Measurements from ENCODE around the gene BIN1.
"Not testable (repeated sequence)": the region's sequence is repeated elsewhere in the genome, so short reads cannot be mapped to it uniquely, and the experiment has no call there.

BIN1 gene

DNA sequence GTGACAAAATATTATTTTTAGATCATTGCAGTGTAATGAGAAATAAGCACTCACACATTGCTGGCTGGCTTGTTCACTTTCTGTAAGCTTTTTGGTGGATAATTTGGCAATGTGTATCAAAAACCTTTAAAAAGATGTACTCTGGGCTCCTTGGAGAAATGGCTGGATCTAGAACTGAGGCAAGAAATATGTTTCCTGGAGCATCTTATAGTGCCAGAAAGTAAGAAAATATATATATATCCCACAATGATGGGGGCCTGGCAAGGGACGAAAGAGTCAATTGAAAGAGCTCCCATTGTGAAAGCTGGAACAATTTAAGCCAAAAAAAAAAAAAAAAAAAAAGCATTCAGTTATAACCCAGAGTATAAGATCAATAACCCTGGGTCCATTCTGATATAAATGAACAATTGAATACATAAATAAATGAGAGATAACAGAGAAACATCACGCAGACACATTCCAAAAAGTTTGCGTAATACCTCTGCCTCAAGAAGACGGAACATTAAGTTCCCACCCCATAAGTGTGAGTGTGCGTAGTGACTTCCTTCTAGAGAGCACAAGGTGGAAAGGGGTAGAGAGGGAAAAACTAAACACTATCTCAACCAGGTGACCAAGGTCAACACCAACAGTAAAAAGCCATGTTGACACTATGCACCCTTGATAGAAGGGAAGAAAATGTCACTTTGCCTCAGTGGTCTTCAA, 77.5 kb downstream of the BIN1 start:
- ATAC-seq (replicated peaks) (no peak), DNase-seq (no peak)
- peaks cover 7 to 13% of the 10 kb centered on the region in 2 donors for H3K4me1 Mint-ChIP-seq
- no peaks in the 10 kb centered on the region for H3K36me3 Mint-ChIP-seq
- peaks cover 38 to 55% of the 10 kb centered on the region in 2 donors for H3K27me3 Mint-ChIP-seq
- no peak overlapping the region for H3K4me3 Mint-ChIP-seq
- no peak overlapping the region for H3K27ac Mint-ChIP-seq
- no peaks in the 10 kb centered on the region for H3K9me3 Mint-ChIP-seq

DNA sequence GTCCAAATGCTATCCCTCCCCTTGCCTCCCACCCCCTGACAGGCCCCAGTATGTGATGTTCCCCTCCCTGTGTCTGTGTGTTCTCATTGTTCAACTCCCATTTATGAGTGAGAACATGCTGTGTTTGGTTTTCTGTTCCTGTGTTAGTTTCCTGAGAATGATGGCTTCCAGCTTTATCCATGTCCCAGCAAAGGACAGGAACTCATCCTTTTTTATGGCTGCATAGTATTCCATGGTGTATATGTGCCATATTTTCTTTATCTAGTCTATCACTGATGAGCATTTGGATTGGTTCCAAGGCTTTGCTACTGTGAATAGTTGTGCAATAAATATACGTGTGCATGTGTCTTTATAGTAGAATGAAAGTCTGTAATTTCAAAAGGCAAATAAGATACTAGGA, 78.2 kb downstream of the BIN1 start:
- peaks cover 7 to 13% of the 10 kb centered on the region in 2 donors for H3K4me1 Mint-ChIP-seq
- peaks cover 44 to 62% of the 10 kb centered on the region in 2 donors for H3K27me3 Mint-ChIP-seq
- H3K27ac Mint-ChIP-seq; DNase-seq; H3K36me3 Mint-ChIP-seq; ATAC-seq (replicated peaks); H3K4me3 Mint-ChIP-seq; H3K9me3 Mint-ChIP-seq: not testable (repeated sequence)

DNA sequence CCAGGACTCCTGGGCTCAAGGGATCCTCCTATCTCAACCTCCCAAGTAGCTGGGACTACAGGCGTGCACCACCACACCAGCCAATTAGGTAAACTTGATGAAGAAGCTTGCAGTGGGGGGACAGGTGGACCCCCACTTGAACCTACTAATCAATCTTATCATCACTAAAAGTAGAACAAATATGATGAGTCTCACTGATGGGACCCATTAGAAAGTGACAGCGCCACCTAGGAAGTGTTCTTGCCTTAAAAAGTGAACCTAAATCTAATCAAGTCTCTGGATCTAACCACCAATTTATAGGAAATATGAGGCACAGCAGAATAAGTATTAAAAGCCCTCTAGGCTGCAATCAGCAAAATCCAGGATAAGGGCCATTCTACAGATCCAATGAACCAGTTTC, 79.2 kb downstream of the BIN1 start:
- DNase-seq (no peak), ATAC-seq (replicated peaks) (no peak)
- Mint-ChIP-seq H3K36me3 (peaks cover 0 to 4% of the 10 kb centered on the region in 2 donors), H3K27me3 (peaks cover 50 to 68% of the 10 kb centered on the region in 2 donors), H3K4me1 (peaks cover 7 to 13% of the 10 kb centered on the region in 2 donors), H3K9me3 (peaks cover 10% of the 10 kb centered on the region in 2 donors), H3K27ac (no peak overlapping the region), H3K4me3 (no peak overlapping the region)

DNA sequence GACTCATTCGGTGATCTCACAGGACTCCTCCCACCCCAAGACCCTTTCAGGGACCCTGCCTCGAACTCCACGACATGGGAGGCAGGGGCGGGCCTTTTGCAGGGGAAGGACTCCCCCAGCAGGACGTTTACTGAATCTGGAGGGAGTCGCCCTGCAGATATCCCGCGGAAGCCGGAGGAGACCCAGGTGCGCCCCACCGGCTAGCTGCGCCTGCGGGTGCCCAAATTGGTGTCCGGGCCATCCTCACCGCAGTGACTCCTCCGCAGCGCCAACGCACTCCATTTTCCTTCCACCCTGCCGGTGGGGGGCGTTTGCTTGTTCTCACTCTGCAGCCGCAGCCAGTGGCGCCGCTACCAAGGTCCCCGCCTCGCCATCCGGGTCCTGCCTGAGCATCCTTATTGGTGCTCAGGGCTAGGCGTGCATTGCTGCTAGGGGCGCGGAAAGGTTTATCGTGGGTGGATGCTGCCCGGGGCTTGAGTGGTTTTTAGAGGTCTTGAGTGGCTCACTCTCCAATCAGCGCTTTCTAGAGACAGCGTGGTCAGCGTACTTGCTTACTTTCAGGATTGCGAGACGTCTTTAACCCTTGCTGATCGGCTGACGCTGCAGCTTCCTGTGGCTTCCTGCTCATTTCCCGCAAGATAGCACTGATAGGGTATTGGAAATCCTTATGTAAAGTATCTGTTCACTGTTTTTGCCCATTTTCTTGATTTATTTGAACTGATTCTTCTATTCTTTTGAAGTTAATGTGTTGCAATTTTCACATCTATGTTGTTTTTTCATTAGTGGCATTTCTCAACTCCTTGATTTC, 81.4 kb downstream of the BIN1 start:
- H3K27ac Mint-ChIP-seq: no peak overlapping the region
- peaks cover 45 to 65% of the 10 kb centered on the region in 2 donors for H3K27me3 Mint-ChIP-seq
- H3K4me3 Mint-ChIP-seq: peak overlapping the region; percentile 72 to 78
- H3K9me3 Mint-ChIP-seq: peaks cover 10% of the 10 kb centered on the region in 2 donors
- H3K4me1 Mint-ChIP-seq: peaks cover 7 to 13% of the 10 kb centered on the region in 2 donors
- ATAC-seq (replicated peaks) (peak; percentile 95 to 96), DNase-seq (peak; percentile 35)
- H3K36me3 Mint-ChIP-seq: peaks cover 0 to 4% of the 10 kb centered on the region in 2 donors

- Mint-ChIP-seq H3K4me1 (peaks cover 7 to 13% of the 10 kb centered on the region in 2 donors), H3K4me3 (peak overlapping the region; percentile 26 to 78), H3K27me3 (peaks cover 42 to 58% of the 10 kb centered on the region in 2 donors), H3K9me3 (peaks cover 10% of the 10 kb centered on the region in 2 donors), H3K27ac (no peak overlapping the region), H3K36me3 (peaks cover 0 to 4% of the 10 kb centered on the region in 2 donors)
- peak; percentile 11 to 21 for ATAC-seq (replicated peaks)
- DNase-seq: no peak
Measured at GRCh38 chr2:127024769-127025358, 82.1 kb downstream of the BIN1 start.

DNA sequence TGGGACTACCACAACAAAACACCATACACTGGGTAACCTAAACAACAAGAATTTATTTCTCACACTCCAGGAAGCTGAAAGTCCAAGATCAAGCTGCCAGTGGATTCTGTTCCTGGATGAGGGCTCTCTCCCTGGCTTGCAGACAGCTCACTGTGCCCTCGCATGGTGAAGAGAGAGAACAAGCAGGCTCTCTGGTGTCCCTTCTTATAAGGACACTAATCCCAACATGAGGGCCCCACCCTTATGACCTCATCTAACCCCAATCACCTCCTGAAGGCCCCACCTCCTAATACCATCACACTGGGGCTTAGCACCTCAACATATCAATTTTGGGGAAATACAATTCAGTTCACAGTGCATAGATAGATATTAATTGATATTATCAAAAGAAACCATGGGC, 83.5 kb downstream of the BIN1 start:
- Mint-ChIP-seq H3K27me3 (peaks cover 39 to 47% of the 10 kb centered on the region in 2 donors), H3K4me1 (peaks cover 7 to 13% of the 10 kb centered on the region in 2 donors), H3K27ac (no peak overlapping the region), H3K4me3 (no peak overlapping the region), H3K36me3 (peaks cover 0 to 4% of the 10 kb centered on the region in 2 donors), H3K9me3 (peaks cover 10% of the 10 kb centered on the region in 2 donors)
- no peak for DNase-seq
- no peak for ATAC-seq (replicated peaks)

- Mint-ChIP-seq H3K4me3 (no peak overlapping the region), H3K36me3 (peaks cover 0 to 4% of the 10 kb centered on the region in 2 donors), H3K9me3 (peaks cover 10% of the 10 kb centered on the region in 2 donors), H3K27ac (no peak overlapping the region), H3K27me3 (peaks cover 34 to 42% of the 10 kb centered on the region in 2 donors), H3K4me1 (peaks cover 7 to 13% of the 10 kb centered on the region in 2 donors)
- no peak for DNase-seq
- ATAC-seq (replicated peaks): no peak
Measured at GRCh38 chr2:127022817-127023216, 84.1 kb downstream of the BIN1 start.

DNA sequence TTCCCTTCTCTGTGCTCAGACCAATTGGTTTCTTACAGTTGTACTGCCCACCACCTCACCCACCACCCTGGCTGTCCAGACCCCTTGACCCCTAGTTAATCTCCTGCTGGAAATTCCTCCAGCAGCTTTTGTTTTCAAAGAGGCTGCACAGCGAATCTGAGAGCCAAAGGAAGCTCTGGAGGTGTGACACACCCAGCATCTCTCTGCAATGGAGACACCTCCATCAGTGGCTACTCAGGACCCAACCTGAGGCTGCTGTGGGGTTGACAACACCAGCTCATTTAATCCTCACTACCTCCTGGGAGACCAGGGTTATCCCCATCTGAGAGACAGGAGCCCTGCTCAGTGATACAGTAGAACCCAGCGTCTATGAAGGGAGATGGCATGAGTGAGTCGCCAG, 86.4 kb downstream of the BIN1 start:
- peaks cover 3 to 4% of the 10 kb centered on the region in 2 donors for H3K4me1 Mint-ChIP-seq
- peaks cover 0 to 4% of the 10 kb centered on the region in 2 donors for H3K36me3 Mint-ChIP-seq
- H3K27me3 Mint-ChIP-seq: peaks cover 24 to 27% of the 10 kb centered on the region in 2 donors
- ATAC-seq (replicated peaks): no peak
- H3K9me3 Mint-ChIP-seq: peaks cover 10% of the 10 kb centered on the region in 2 donors
- no peak overlapping the region for H3K27ac Mint-ChIP-seq
- DNase-seq: no peak
- no peak overlapping the region for H3K4me3 Mint-ChIP-seq

DNA sequence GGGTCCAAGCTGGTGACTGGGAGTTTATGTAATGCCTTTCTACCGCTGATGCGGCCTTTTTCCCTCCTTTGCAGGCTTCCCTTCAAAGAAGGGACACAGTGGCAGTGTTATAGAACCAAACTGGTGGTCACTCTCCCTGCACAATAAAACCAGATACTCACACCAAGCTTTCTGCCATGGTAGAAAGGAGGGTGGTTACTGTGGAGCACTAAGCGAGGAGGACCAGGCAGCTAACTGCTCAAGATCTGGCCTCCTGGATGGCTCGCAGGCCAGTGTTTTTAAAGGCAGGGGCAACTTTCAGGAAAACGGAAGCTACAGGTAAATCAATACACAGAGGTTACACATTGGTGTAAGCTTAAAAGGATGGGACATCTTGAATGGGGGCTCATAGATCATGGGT, 89.4 kb downstream of the BIN1 start:
- Mint-ChIP-seq H3K9me3 (no peaks in the 10 kb centered on the region), H3K4me3 (no peak overlapping the region), H3K4me1 (no peaks in the 10 kb centered on the region), H3K27ac (no peak overlapping the region), H3K27me3 (peaks cover 22 to 23% of the 10 kb centered on the region in 2 donors), H3K36me3 (no peaks in the 10 kb centered on the region)
- DNase-seq (no peak), ATAC-seq (replicated peaks) (no peak)

DNA sequence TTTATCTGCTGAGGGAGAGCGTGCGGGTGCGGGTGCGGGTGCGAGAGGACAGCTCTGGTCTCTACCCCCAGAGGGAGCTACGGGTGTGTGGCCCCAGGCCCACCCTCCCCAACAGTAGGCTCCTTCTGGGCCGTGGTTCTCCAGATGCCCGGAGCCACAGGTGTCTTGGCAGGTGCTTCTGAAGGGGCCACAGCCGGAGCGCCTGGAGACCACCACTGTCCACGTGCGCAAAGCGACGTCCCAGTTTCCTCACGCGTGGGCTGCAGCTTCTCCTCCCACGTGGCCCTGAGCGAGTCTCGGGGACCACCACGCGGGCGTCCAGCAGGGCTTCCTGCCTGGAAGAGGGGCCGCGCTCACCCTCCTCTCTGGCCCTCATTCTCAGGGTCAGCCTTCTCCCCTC, 90.6 kb downstream of the BIN1 start:
- ATAC-seq (replicated peaks) (no peak), DNase-seq (no peak)
- Mint-ChIP-seq H3K9me3 (no peaks in the 10 kb centered on the region), H3K4me3 (no peak overlapping the region), H3K27me3 (peaks cover 28 to 30% of the 10 kb centered on the region in 2 donors), H3K4me1 (no peaks in the 10 kb centered on the region), H3K27ac (no peak overlapping the region), H3K36me3 (no peaks in the 10 kb centered on the region)

DNA sequence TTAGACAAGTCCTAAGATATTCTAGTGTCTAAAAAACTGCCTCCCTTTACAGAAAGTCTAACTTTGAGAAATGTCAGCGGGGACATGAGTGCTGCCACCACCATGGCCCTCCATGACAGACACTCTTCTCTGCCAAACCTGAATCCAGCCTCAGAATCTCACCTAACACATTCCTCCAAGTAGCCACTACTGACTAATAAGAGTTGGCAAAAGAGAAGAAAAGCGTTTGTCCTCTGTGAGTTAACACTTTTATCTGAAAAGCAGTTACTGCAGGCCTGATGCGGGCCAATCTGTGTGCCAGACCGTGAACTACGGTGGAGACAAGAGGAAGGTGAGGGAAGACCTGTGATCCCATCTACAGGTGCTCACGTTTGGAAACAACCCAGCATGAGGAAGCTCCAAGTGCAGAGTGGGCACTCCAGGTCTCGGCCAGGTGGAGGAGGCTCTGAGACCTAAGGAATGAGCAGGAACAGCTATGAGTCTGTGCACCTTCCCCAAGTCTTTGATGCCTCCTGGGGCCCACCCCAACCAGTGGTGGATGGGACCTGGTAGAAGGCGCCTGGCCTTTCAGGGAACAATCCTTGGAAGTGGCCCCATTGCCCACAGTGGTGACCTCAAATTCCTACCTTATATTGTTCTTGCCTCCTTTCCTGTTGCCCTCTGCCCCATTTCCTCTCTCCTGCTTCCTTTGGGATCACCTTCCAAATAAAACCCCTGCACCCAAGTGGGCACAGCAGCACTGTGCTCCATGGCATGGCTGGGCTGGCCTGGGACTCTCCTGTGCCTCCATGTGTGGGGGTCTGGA, 91.6 kb downstream of the BIN1 start:
- H3K4me3 Mint-ChIP-seq: no peak overlapping the region
- ATAC-seq (replicated peaks) (no peak), DNase-seq (no peak)
- no peaks in the 10 kb centered on the region for H3K4me1 Mint-ChIP-seq
- peaks cover 34 to 36% of the 10 kb centered on the region in 2 donors for H3K27me3 Mint-ChIP-seq
- no peak overlapping the region for H3K27ac Mint-ChIP-seq
- no peaks in the 10 kb centered on the region for H3K36me3 Mint-ChIP-seq
- no peaks in the 10 kb centered on the region for H3K9me3 Mint-ChIP-seq

DNA sequence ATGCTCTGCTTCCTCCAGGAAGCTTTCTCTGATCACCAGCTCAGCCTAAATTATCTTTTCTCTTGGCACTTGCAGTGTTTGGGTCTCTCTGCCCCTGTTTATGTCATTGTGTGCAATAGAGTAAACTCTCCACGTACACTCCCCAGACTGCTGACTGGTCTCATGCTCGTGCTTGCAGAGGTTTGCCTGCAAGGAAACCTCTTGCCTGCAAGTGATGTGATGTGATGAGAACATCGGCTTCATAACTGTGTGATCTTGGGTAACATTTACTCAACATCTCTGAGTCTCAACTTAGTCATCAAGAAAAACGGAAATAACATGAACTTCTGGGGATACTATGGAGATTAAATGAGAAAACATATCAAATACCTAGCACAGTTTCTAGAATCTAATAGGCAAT, 92.3 kb downstream of the BIN1 start:
- no peak overlapping the region for H3K4me3 Mint-ChIP-seq
- no peak overlapping the region for H3K27ac Mint-ChIP-seq
- DNase-seq: no peak
- H3K36me3 Mint-ChIP-seq: no peaks in the 10 kb centered on the region
- peaks cover 36 to 39% of the 10 kb centered on the region in 2 donors for H3K27me3 Mint-ChIP-seq
- no peaks in the 10 kb centered on the region for H3K4me1 Mint-ChIP-seq
- H3K9me3 Mint-ChIP-seq: no peaks in the 10 kb centered on the region
- no peak for ATAC-seq (replicated peaks)

DNA sequence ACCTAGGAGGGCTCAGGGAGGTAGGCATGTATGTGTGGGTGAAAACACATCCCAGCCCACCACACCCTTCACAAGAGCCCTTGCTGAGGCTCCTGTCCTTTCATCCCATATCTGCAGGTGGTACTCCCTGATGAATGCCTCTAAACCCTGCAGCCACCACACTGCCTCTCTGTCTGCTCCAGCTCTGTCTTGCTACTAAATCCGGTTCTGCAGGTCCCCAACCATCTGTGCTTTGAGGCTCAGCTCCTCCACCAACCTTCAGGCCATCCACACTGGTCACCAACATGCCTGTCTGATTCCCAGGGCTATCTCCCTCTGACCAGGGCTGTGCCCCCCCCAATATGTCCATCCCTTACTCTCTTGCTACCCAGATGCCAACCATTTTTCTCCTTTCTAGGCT, 92.7 kb downstream of the BIN1 start:
- H3K4me1 Mint-ChIP-seq: no peaks in the 10 kb centered on the region
- H3K27me3 Mint-ChIP-seq: peaks cover 36% of the 10 kb centered on the region in 2 donors
- H3K36me3 Mint-ChIP-seq: no peaks in the 10 kb centered on the region
- ATAC-seq (replicated peaks) (no peak), DNase-seq (no peak)
- H3K4me3 Mint-ChIP-seq: no peak overlapping the region
- H3K27ac Mint-ChIP-seq: peak overlapping the region; percentile 49
- H3K9me3 Mint-ChIP-seq: no peaks in the 10 kb centered on the region

DNA sequence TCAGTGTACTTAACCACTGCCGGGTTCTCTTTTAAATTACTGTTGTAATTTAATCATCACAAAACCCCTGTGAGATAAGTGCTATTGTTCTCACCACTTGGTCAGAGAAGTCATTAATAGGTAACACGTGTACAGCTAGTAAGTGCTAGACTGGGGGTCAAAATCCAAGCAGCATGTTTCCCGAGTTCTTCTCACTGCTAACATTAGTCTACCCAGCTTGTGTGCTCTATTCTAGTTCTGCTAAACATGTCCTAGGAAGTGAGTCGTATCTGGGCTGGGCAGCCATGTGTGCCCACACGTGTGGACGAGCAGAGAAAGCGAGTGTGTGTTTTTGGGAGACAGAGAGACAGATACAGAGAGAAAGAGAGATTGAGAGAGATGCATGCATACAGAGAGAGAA, 94.1 kb downstream of the BIN1 start:
- DNase-seq (no peak), ATAC-seq (replicated peaks) (no peak)

More for the DNA sequence above, 94.1 kb downstream of the BIN1 start:
- Mint-ChIP-seq H3K9me3 (no peaks in the 10 kb centered on the region), H3K27ac (no peak overlapping the region), H3K27me3 (peaks cover 36 to 40% of the 10 kb centered on the region in 2 donors), H3K4me1 (no peaks in the 10 kb centered on the region), H3K36me3 (no peaks in the 10 kb centered on the region), H3K4me3 (no peak overlapping the region)

All from stimulated activated naive B cell treated with anti-CD40 and anti-IgM and Interleukin-4, amounts not matched to agents 10 μg/mL and 1 μg/mL and 100 μg/mL, for 72 hours (primary cell).